ENCODE measurements around the gene CCNT1. TPM values are rescaled to one million over a fixed set of nuclear protein-coding genes. Genes with fewer than 3 reads are reported as not detected.
"Not testable (repeated sequence)": the region's sequence is repeated elsewhere in the genome, so short reads cannot be mapped to it uniquely, and the experiment has no call there.

The CCNT1 gene
- polyA plus RNA-seq, 3 donors = 2.3 to 8.3 (median 4.4) TPM

DNA sequence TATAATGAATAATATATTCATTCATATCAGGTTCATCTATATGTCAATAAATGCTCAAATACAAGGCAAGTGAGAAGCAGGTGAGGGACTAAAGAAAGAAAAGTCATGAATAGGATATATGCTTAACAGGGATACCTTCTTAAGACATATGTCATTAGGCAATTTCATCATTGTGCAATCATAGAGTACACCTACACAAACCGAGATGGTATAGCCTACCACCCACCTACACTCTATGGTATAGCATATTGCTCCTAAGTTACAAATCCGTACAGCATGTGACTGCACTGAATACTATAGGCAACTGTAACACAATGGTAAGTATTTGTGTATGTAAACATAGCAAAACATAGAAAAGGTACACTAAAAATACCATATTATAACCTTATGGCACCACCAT is 73.5 kb downstream of the CCNT1 start:
- TF ChIP-seq, protein P1, sequence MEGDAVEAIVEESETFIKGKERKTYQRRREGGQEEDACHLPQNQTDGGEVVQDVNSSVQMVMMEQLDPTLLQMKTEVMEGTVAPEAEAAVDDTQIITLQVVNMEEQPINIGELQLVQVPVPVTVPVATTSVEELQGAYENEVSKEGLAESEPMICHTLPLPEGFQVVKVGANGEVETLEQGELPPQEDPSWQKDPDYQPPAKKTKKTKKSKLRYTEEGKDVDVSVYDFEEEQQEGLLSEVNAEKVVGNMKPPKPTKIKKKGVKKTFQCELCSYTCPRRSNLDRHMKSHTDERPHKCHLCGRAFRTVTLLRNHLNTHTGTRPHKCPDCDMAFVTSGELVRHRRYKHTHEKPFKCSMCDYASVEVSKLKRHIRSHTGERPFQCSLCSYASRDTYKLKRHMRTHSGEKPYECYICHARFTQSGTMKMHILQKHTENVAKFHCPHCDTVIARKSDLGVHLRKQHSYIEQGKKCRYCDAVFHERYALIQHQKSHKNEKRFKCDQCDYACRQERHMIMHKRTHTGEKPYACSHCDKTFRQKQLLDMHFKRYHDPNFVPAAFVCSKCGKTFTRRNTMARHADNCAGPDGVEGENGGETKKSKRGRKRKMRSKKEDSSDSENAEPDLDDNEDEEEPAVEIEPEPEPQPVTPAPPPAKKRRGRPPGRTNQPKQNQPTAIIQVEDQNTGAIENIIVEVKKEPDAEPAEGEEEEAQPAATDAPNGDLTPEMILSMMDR (IDR thresholded peaks at IDR 0.05) = no peak
- H3K4me2 ChIP-seq (replicated peaks; ENCODE audit: extremely low read depth, low read length, poor library complexity, severe bottlenecking) = no peak overlapping the region
- Mint-ChIP-seq H3K4me1 (no peaks in the 10 kb centered on the region), H3K36me3 (peaks cover 29 to 55% of the 10 kb centered on the region in 2 donors), H3K9me3 (peaks cover 9 to 28% (median 15%) of the 10 kb centered on the region in 7 donors), H3K27ac (no peak overlapping the region), H3K27me3 (ENCODE audit: low read depth in 3 of 3) (peaks cover 0 to 2% (median 0%) of the 10 kb centered on the region in 3 donors), H3K4me3 (no peak overlapping the region)
- peaks cover 25 to 42% of the 10 kb centered on the region in 2 donors for H3K36me3 ChIP-seq (replicated peaks in 1 of 2; ENCODE audit: control insufficient read depth in 1 of 2, insufficient read depth in 2 of 2, low read length in 2 of 2)
- no peaks in the 10 kb centered on the region for H3K27me3 ChIP-seq (ENCODE audit: control insufficient read depth in 2 of 2, insufficient read depth in 2 of 2, low read length in 2 of 2)
- H3K4me1 ChIP-seq (ENCODE audit: control insufficient read depth in 1 of 2, insufficient read depth in 2 of 2, low read length in 2 of 2) = no peaks in the 10 kb centered on the region
- H3K79me2 ChIP-seq (ENCODE audit: insufficient read depth, low read length) = no peaks in the 10 kb centered on the region
- no peak for DNase-seq
- no CpG with 5 or more reads among the region's 2 CpGs for WGBS (ENCODE audit: insufficient coverage)
- H3K4me3 ChIP-seq (replicated peaks in 1 of 3; ENCODE audit: low read depth in 2 of 3, low read length in 3 of 3) = no peak overlapping the region
- H3K9ac ChIP-seq (ENCODE audit: insufficient read depth, low read length, poor library complexity, severe bottlenecking) = no peak overlapping the region
- H3K27ac ChIP-seq (ENCODE audit: low read depth in 1 of 2, low read length in 2 of 2) = no peak overlapping the region
- no peaks in the 10 kb centered on the region for H4K20me1 ChIP-seq (ENCODE audit: insufficient read depth, low read length)
- H2AFZ ChIP-seq (ENCODE audit: insufficient read depth, low read depth, low read length, poor library complexity, severe bottlenecking) = no peak overlapping the region
- H3K9me3 ChIP-seq (replicated peaks in 1 of 2; ENCODE audit: control insufficient read depth in 1 of 2, insufficient read depth in 1 of 2, low read length in 2 of 2) = peaks cover 9 to 17% of the 10 kb centered on the region in 2 donors
- intact Hi-C loops (cut with micrococcal nuclease) = no loop called here

- peaks cover 18 to 36% of the 10 kb centered on the region in 2 donors for H3K36me3 ChIP-seq (replicated peaks in 1 of 2; ENCODE audit: control insufficient read depth in 1 of 2, insufficient read depth in 2 of 2, low read length in 2 of 2)
- H3K27ac Mint-ChIP-seq; H3K4me2 ChIP-seq (replicated peaks; ENCODE audit: extremely low read depth, low read length, poor library complexity, severe bottlenecking); H2AFZ ChIP-seq (ENCODE audit: insufficient read depth, low read depth, low read length, poor library complexity, severe bottlenecking); DNase-seq; H3K4me1 Mint-ChIP-seq; H3K27me3 Mint-ChIP-seq (ENCODE audit: low read depth in 3 of 3); H4K20me1 ChIP-seq (ENCODE audit: insufficient read depth, low read length); H3K27ac ChIP-seq (ENCODE audit: low read depth in 1 of 2, low read length in 2 of 2); H3K4me3 ChIP-seq (replicated peaks in 1 of 3; ENCODE audit: low read depth in 2 of 3, low read length in 3 of 3); H3K27me3 ChIP-seq (ENCODE audit: control insufficient read depth in 2 of 2, insufficient read depth in 2 of 2, low read length in 2 of 2); H3K79me2 ChIP-seq (ENCODE audit: insufficient read depth, low read length); H3K4me1 ChIP-seq (ENCODE audit: control insufficient read depth in 1 of 2, insufficient read depth in 2 of 2, low read length in 2 of 2); intact Hi-C loops (cut with micrococcal nuclease); H3K9ac ChIP-seq (ENCODE audit: insufficient read depth, low read length, poor library complexity, severe bottlenecking); H3K4me3 Mint-ChIP-seq: not testable (repeated sequence)
- H3K36me3 Mint-ChIP-seq = peaks cover 26 to 48% of the 10 kb centered on the region in 2 donors
- peaks cover 9 to 28% (median 15%) of the 10 kb centered on the region in 7 donors for H3K9me3 Mint-ChIP-seq
- 96% methylated on average over 36 of the region's 54 CpGs for WGBS (ENCODE audit: insufficient coverage)
- peaks cover 9 to 17% of the 10 kb centered on the region in 2 donors for H3K9me3 ChIP-seq (replicated peaks in 1 of 2; ENCODE audit: control insufficient read depth in 1 of 2, insufficient read depth in 1 of 2, low read length in 2 of 2)
Measured at GRCh38 chr12:48641752-48642555, 74.6 kb downstream of the CCNT1 start.

Data from CD14-positive monocyte (primary cell).